ENCODE data around the gene SNN. TPM values are rescaled to one million over a fixed set of nuclear protein-coding genes. Genes with fewer than 3 reads are reported as not detected.

The SNN gene
- total RNA-seq, 1 donor, result 13.8 TPM

GRCh38 chr16:11697319-11697718 lies 29.1 kb downstream of the SNN start:
- H3K27ac ChIP-seq (ENCODE audit: low read depth, low read length), result no peak overlapping the region

DNA sequence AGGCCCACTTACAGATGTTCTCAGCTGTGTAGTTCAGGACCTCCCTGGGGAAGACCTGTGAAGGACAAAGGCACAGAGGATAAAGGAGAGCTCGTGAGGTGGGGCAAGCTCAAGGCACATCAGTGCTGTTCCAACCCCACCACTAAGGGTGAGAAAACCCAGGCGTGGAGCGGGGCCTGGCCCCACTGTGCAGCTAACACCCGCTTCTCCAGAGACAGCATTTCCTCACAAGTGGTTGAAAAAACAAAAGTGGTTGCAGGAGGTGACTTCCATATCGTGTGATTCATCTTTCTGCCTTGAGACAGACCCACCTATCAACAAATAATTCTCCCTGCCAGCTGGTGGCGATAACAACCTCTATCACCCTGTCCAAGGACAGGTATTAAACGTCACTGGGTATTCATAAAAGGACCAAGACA lies 30.0 kb downstream of the SNN start:
- H3K36me3 ChIP-seq (ENCODE audit: insufficient read depth, low read length), result peaks cover 40% of the 10 kb centered on the region
- H3K4me1 ChIP-seq (ENCODE audit: insufficient read depth, low read length), result no peaks in the 10 kb centered on the region
- peaks cover 28% of the 10 kb centered on the region for H3K79me2 ChIP-seq (ENCODE audit: insufficient read depth, low read length)
- no peak overlapping the region for H2AFZ ChIP-seq (ENCODE audit: low read length)
- no peak overlapping the region for H3K4me2 ChIP-seq (ENCODE audit: insufficient read depth, low read length)
- H3K27me3 ChIP-seq (ENCODE audit: insufficient read depth, low read length), result no peaks in the 10 kb centered on the region
- H3K9me3 ChIP-seq (ENCODE audit: low read depth, low read length), result no peaks in the 10 kb centered on the region
- DNase-seq (ENCODE audit: insufficient read length, low spot score, missing footprints), result no peak
- no peak overlapping the region for H3K4me3 ChIP-seq (ENCODE audit: insufficient read depth, low read length)
- H4K20me1 ChIP-seq (ENCODE audit: insufficient read depth, low read length), result peaks cover 2% of the 10 kb centered on the region
- H3K27ac ChIP-seq (ENCODE audit: low read depth, low read length), result peak overlapping the region; percentile 24
- TF ChIP-seq CTCF (IDR thresholded peaks at IDR 0.05; ENCODE audit: extremely low read depth, low read depth, low read length), result peak; percentile 20

More at GRCh38 chr16:11697319-11697718, 29.1 kb downstream of the SNN start:
- Histone ChIP-seq H3K27me3 (ENCODE audit: insufficient read depth, low read length) (no peaks in the 10 kb centered on the region), H3K4me3 (ENCODE audit: insufficient read depth, low read length) (no peak overlapping the region), H3K36me3 (ENCODE audit: insufficient read depth, low read length) (peaks cover 38% of the 10 kb centered on the region), H3K9me3 (ENCODE audit: low read depth, low read length) (no peaks in the 10 kb centered on the region), H3K79me2 (ENCODE audit: insufficient read depth, low read length) (peaks cover 24% of the 10 kb centered on the region), H2AFZ (ENCODE audit: low read length) (no peak overlapping the region), H3K4me1 (ENCODE audit: insufficient read depth, low read length) (no peaks in the 10 kb centered on the region), H3K4me2 (ENCODE audit: insufficient read depth, low read length) (no peak overlapping the region), H4K20me1 (ENCODE audit: insufficient read depth, low read length) (peaks cover 4% of the 10 kb centered on the region)
- DNase-seq (ENCODE audit: insufficient read length, low spot score, missing footprints), result no peak
- TF ChIP-seq CTCF (IDR thresholded peaks at IDR 0.05; ENCODE audit: extremely low read depth, low read depth, low read length), result no peak

DNA sequence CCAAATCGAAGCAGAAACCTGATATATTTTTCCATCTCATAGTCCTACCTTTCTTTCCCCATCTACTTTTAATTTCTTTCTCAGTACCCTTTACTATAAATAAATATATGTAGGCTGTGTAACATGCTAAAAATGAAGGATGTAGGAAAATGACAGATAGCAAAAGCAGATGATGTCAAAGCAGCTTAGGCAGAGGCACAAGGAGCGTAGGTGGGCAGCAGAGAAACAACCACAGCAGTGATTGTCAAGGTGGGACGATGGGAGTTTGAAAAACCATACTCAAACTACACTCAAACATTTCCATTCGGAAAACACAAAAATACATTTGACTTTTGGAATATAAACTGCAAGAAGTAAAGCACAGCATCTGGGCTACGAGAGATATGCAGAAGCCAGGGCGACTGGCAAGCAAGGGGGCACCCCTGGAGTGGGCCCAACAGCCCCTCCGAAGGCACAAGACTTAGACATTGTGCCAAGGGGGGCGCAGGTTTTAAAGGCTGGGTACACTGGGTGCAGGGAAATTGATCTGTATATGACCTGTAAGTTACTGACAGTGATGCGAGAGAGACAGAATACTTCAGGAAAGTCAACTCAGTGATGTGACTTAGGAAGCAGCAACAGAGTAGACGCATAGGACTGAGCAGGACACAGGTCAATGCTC lies 31.1 kb downstream of the SNN start:
- H3K27me3 ChIP-seq (ENCODE audit: insufficient read depth, low read length), result no peaks in the 10 kb centered on the region
- H3K79me2 ChIP-seq (ENCODE audit: insufficient read depth, low read length), result peaks cover 31% of the 10 kb centered on the region
- no peak overlapping the region for H3K27ac ChIP-seq (ENCODE audit: low read depth, low read length)
- H3K4me1 ChIP-seq (ENCODE audit: insufficient read depth, low read length), result no peaks in the 10 kb centered on the region
- H3K4me3 ChIP-seq (ENCODE audit: insufficient read depth, low read length), result no peak overlapping the region
- TF ChIP-seq CTCF (IDR thresholded peaks at IDR 0.05; ENCODE audit: extremely low read depth, low read depth, low read length), result no peak
- no peak for DNase-seq (ENCODE audit: insufficient read length, low spot score, missing footprints)
- H3K4me2 ChIP-seq (ENCODE audit: insufficient read depth, low read length), result no peak overlapping the region
- no peak overlapping the region for H2AFZ ChIP-seq (ENCODE audit: low read length)
- H4K20me1 ChIP-seq (ENCODE audit: insufficient read depth, low read length), result peaks cover 2% of the 10 kb centered on the region
- peaks cover 40% of the 10 kb centered on the region for H3K36me3 ChIP-seq (ENCODE audit: insufficient read depth, low read length)
- H3K9me3 ChIP-seq (ENCODE audit: low read depth, low read length), result no peaks in the 10 kb centered on the region

- no peak for DNase-seq (ENCODE audit: insufficient read length, low spot score, missing footprints)
- no peaks in the 10 kb centered on the region for H3K9me3 ChIP-seq (ENCODE audit: low read depth, low read length)
- no peak for TF ChIP-seq CTCF (IDR thresholded peaks at IDR 0.05; ENCODE audit: extremely low read depth, low read depth, low read length)
- no peak overlapping the region for H3K4me2 ChIP-seq (ENCODE audit: insufficient read depth, low read length)
- no peaks in the 10 kb centered on the region for H3K27me3 ChIP-seq (ENCODE audit: insufficient read depth, low read length)
- peaks cover 36% of the 10 kb centered on the region for H3K36me3 ChIP-seq (ENCODE audit: insufficient read depth, low read length)
- H3K4me3 ChIP-seq (ENCODE audit: insufficient read depth, low read length), result no peak overlapping the region
- no peak overlapping the region for H3K27ac ChIP-seq (ENCODE audit: low read depth, low read length)
- H3K4me1 ChIP-seq (ENCODE audit: insufficient read depth, low read length), result no peaks in the 10 kb centered on the region
- H4K20me1 ChIP-seq (ENCODE audit: insufficient read depth, low read length), result peaks cover 2% of the 10 kb centered on the region
- no peak overlapping the region for H2AFZ ChIP-seq (ENCODE audit: low read length)
- H3K79me2 ChIP-seq (ENCODE audit: insufficient read depth, low read length), result peaks cover 25% of the 10 kb centered on the region
Observed at GRCh38 chr16:11700264-11701029, 32.2 kb downstream of the SNN start.

Measured in osteoblast (primary cell).